HCT116 (cell line): ENCODE results near the gene DONSON. TPM values are rescaled to one million over a fixed set of nuclear protein-coding genes. Genes with fewer than 3 reads are reported as not detected.

Experiments used
- ATAC-seq: fragments of 200-7000 bp; cut with Tn5 transposase; 2 replicates; pipeline ENCODE4 v1.9.1; 2020; ENCODE audit warnings: mild to moderate bottlenecking, moderate library complexity
- BruUV-seq: library from RNA; stranded (reverse); fragments of 400-500 nt; replicated peaks from 2 replicates; lab custom pipeline; 2021; lab: Mats Ljungman, UMichigan
- CTCF ChIA-PET: fragments of 300-600 bp; sonication (Branson Sonifier 250); formaldehyde crosslinking; loops from one replicate; lab custom pipeline; 2021; ENCODE audit warnings: antibody characterized with exemption; lab: Charles Lee
- POLR2A ChIA-PET: fragments of 300-600, 350-600 bp; sonication (Branson Sonifier 250); formaldehyde crosslinking; loops from one replicate; lab custom pipeline; 2021; ENCODE audit warnings: antibody characterized with exemption; lab: Charles Lee
- RAD21 ChIA-PET, 2 experiments: fragments of 300-600 bp; sonication (Branson Sonifier 250); formaldehyde crosslinking; loops; one replicate each; lab custom pipeline; 2023; ENCODE audit warnings: low total read pairs in 2 of 2; ENCODE audit not compliant: uncharacterized antibody in 2 of 2, unreplicated experiment in 2 of 2, low non-redundant PET in 1 of 2; lab: Charles Lee
- DNase-seq: peaks from one replicate; pipeline ENCODE4 v3.0.0-alpha.2; 2010; ENCODE audit warnings: low read depth, low spot score
- H2AFZ ChIP-seq: fragments of 200-600 bp; shearing (Covaris generic), sonication (generic); 2 replicates; pipeline ENCODE4 v1.6.1; 2017; ENCODE audit warnings: low read depth, mixed run types, mixed read lengths, antibody characterized with exemption, low read length; ENCODE audit not compliant: poor library complexity, severe bottlenecking
- H3K27ac ChIP-seq: 2 replicates; pipeline ENCODE4 v1.5.1; 2012; ENCODE audit warnings: low read depth, low read length
- H3K27me3 ChIP-seq: fragments of 200-600 bp; sonication (generic); 2 replicates; pipeline ENCODE4 v1.6.1; 2016; ENCODE audit warnings: mixed run types, low read length, mixed read lengths; ENCODE audit not compliant: insufficient read depth
- H3K36me3 ChIP-seq, 2 experiments: fragments of 200-500 bp in 1 of 2; fragments of 200-600 bp in 1 of 2; sonication (Bioruptor generic) in 1 of 2; sonication (generic) in 1 of 2; 2 replicates each; pipeline versions ENCODE4 v1.5.1 to v1.6.1; 2014 to 2016; ENCODE audit warnings: low read length in 2 of 2, inconsistent platforms in 1 of 2, mixed read lengths in 1 of 2, mixed run types in 1 of 2; ENCODE audit not compliant: insufficient read depth in 2 of 2, control insufficient read depth in 1 of 2
- H3K4me1 ChIP-seq, 2 experiments: fragments of 200-600 bp in 1 of 2; sonication (generic) in 1 of 2; 2 replicates each; pipeline versions ENCODE4 v1.5.1 to v1.6.1; 2012 to 2017; ENCODE audit warnings: low read length in 2 of 2, inconsistent platforms in 1 of 2, mild to moderate bottlenecking in 1 of 2, mixed read lengths in 1 of 2, mixed run types in 1 of 2, moderate library complexity in 1 of 2; ENCODE audit not compliant: insufficient read depth in 2 of 2, control insufficient read depth in 1 of 2
- H3K4me2 ChIP-seq: fragments of 200-600 bp; sonication (generic); 2 replicates; pipeline ENCODE4 v1.6.1; 2017; ENCODE audit warnings: mixed run types, low read length, mixed read lengths
- H3K4me3 ChIP-seq, 2 experiments: fragments of 200-600 bp in 1 of 2; sonication (generic) in 1 of 2; replicated peaks in 1 of 2; 2 replicates each; pipeline ENCODE4 v1.5.1; 2011 to 2016; ENCODE audit warnings: low read length in 2 of 2, control low read depth in 1 of 2, low read depth in 1 of 2, mild to moderate bottlenecking in 1 of 2, mixed read lengths in 1 of 2, mixed run types in 1 of 2
- H3K79me2 ChIP-seq: fragments of 200-600 bp; sonication (generic); 2 replicates; pipeline ENCODE4 v1.6.1; 2017; ENCODE audit warnings: mild to moderate bottlenecking, mixed run types, low read length, moderate library complexity, mixed read lengths; ENCODE audit not compliant: insufficient read depth
- H3K9ac ChIP-seq: fragments of 200-600 bp; sonication (generic); 2 replicates; pipeline ENCODE4 v1.6.1; 2016; ENCODE audit warnings: low read length, mixed read lengths
- H3K9me2 ChIP-seq: fragments of 200-600 bp; sonication (generic), shearing (Covaris generic); 2 replicates; pipeline ENCODE4 v1.6.1; 2017; ENCODE audit warnings: mixed run types, mild to moderate bottlenecking, moderate library complexity; ENCODE audit not compliant: insufficient read depth
- H3K9me3 ChIP-seq, 2 experiments: fragments of 200-500 bp in 1 of 2; fragments of 200-600 bp in 1 of 2; sonication (Bioruptor generic) in 1 of 2; sonication (generic) in 1 of 2; 2 replicates each; pipeline ENCODE4 v1.6.1; 2014 to 2017; ENCODE audit warnings: low read length in 2 of 2, mixed read lengths in 2 of 2, inconsistent platforms in 1 of 2, low read depth in 1 of 2, mild to moderate bottlenecking in 1 of 2, mixed run types in 1 of 2, moderate library complexity in 1 of 2; ENCODE audit not compliant: control insufficient read depth in 1 of 2, insufficient read depth in 1 of 2
- H4K20me1 ChIP-seq: fragments of 200-600 bp; sonication (generic), shearing (Covaris generic); 2 replicates; pipeline ENCODE4 v1.6.1; 2017; ENCODE audit warnings: mixed run types, mild to moderate bottlenecking, moderate library complexity; ENCODE audit not compliant: insufficient read depth
- CBX3 ChIP-seq: IDR thresholded peaks from 2 replicates; pipeline ENCODE4 v1.6.1; 2012; ENCODE audit warnings: low read depth
- CEBPB ChIP-seq: IDR thresholded peaks from 2 replicates; pipeline ENCODE4 v1.6.1; 2012; ENCODE audit warnings: low read depth
- CTCF ChIP-seq, 3 experiments: fragments of 200-600 bp in 1 of 3; sonication (generic) in 1 of 3; IDR thresholded peaks in 2 of 3; conservative IDR thresholded peaks in 1 of 3; 2 replicates each; pipeline ENCODE4 v1.5.1; 2012 to 2017; ENCODE audit warnings: low read depth in 2 of 3, low read length in 2 of 3, antibody characterized with exemption in 1 of 3, borderline replicate concordance in 1 of 3, control low read depth in 1 of 3, mild to moderate bottlenecking in 1 of 3, mixed read lengths in 1 of 3, mixed run types in 1 of 3, moderate library complexity in 1 of 3; ENCODE audit not compliant: insufficient read depth in 1 of 3
- EZH2 ChIP-seq: fragments of 200-600 bp; sonication (generic); IDR thresholded peaks from 2 replicates; pipeline ENCODE4 v1.6.1; 2017; ENCODE audit warnings: antibody characterized with exemption, mixed run types
- FOSL1 ChIP-seq: IDR thresholded peaks from 2 replicates; pipeline ENCODE4 v1.6.1; 2012; ENCODE audit warnings: low read depth
- POLR2AphosphoS5 ChIP-seq: IDR thresholded peaks from 2 replicates; pipeline ENCODE4 v1.6.1; 2011; ENCODE audit warnings: mild to moderate bottlenecking, low read depth, low read length, moderate library complexity
- SIN3A ChIP-seq: IDR thresholded peaks from 2 replicates; pipeline ENCODE4 v1.6.1; 2012; ENCODE audit warnings: low read depth
- SRF ChIP-seq: IDR thresholded peaks from 2 replicates; pipeline ENCODE4 v1.6.1; 2012; ENCODE audit warnings: low read depth
- TCF7L2 ChIP-seq: IDR thresholded peaks from 2 replicates; pipeline ENCODE4 v1.7.0; 2011; ENCODE audit warnings: borderline replicate concordance, inconsistent platforms; ENCODE audit not compliant: insufficient read depth, insufficient read length; ENCODE audit errors: extremely low read depth
- ZFX ChIP-seq: fragments of 450-650 bp; IDR thresholded peaks from 2 replicates; pipeline ENCODE4 v1.6.1; 2017
- ZNF274 ChIP-seq: fragments of 200-500 bp; sonication (Bioruptor generic); IDR thresholded peaks from 2 replicates; pipeline ENCODE4 v1.6.1; 2014; ENCODE audit warnings: mild to moderate bottlenecking, low read depth, low read length, inconsistent platforms
- intact Hi-C: fragments of 100-400 bp; cut with micrococcal nuclease; formaldehyde crosslinking; loops from 2 replicates; pipeline ENCODE4 v1.10.0; 2022
- total RNA-seq: library from RNA; stranded (reverse); gene quantifications from one replicate; pipeline ENCODE4 v1.2.1, GENCODE V29; 2021; ENCODE audit not compliant: unreplicated experiment
- TF ChIP-seq, protein P1 (sequence below): IDR thresholded peaks from 2 replicates; pipeline ENCODE4 v1.6.1; 2012
- TF ChIP-seq, protein P2 (sequence below): IDR thresholded peaks from 2 replicates; pipeline ENCODE4 v1.6.1; 2012

DONSON gene
- total RNA-seq, 1 experiment from 2014 or later, result 31.7 TPM

- no peaks in the 10 kb centered on the region for H3K9me3 ChIP-seq
- TF ChIP-seq, protein P1, sequence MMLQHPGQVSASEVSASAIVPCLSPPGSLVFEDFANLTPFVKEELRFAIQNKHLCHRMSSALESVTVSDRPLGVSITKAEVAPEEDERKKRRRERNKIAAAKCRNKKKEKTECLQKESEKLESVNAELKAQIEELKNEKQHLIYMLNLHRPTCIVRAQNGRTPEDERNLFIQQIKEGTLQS, result no peak
- no peak for TF ChIP-seq ZNF274
- no peak for TF ChIP-seq SRF
- TF ChIP-seq CTCF (IDR thresholded peaks at IDR 0.05 in 2 of 3, conservative IDR thresholded peaks at IDR 0.05 in 1 of 3; ENCODE audit: borderline replicate concordance in 1 of 3, insufficient read depth in 1 of 3, low read depth in 2 of 3, low read length in 2 of 3), result no peak
- no peak for TF ChIP-seq CEBPB
- no peak for TF ChIP-seq POLR2AphosphoS5
- no peak for TF ChIP-seq SIN3A
- TF ChIP-seq CBX3, result no peak
- TF ChIP-seq, protein P2, sequence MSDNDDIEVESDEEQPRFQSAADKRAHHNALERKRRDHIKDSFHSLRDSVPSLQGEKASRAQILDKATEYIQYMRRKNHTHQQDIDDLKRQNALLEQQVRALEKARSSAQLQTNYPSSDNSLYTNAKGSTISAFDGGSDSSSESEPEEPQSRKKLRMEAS, result no peak
- no peak for TF ChIP-seq EZH2
- no peak for TF ChIP-seq ZFX
- no peak for TF ChIP-seq FOSL1
- no peak for TF ChIP-seq TCF7L2
- TF ChIP-seq, all 23 proteins: peak for 0
- no peak for DNase-seq
- H3K27ac ChIP-seq, result no peak overlapping the region
- H3K4me1 ChIP-seq, result peaks cover 7 to 11% of the 10 kb centered on the region in 2 experiments
- H4K20me1 ChIP-seq, result peaks cover 43% of the 10 kb centered on the region
- no peak overlapping the region for H3K4me2 ChIP-seq
- POLR2A ChIA-PET, result no interaction called here
- H3K27me3 ChIP-seq, result no peaks in the 10 kb centered on the region
- intact Hi-C loops, result no loop called here
- ATAC-seq, result no peak
- H3K4me3 ChIP-seq, result no peak overlapping the region
- no peak overlapping the region for H2AFZ ChIP-seq
- H3K79me2 ChIP-seq, result peaks cover 90% of the 10 kb centered on the region
- H3K9me2 ChIP-seq, result no peaks in the 10 kb centered on the region
- CTCF ChIA-PET, result no interaction called here
- peaks cover 35 to 44% of the 10 kb centered on the region in 2 experiments for H3K36me3 ChIP-seq
- H3K9ac ChIP-seq, result no peak overlapping the region
- no TSS peak for BruUV-seq
- RAD21 ChIA-PET, result no interaction called here
These were observed 42.4 kb downstream of the DONSON start for GRCh38 chr21:33546086-33546485.
